GM10266 (cell line): ENCODE data around the gene FRMD6.

Source experiments
- DNase-seq: peaks from one replicate; pipeline ENCODE4 v3.0.0; 2012; ENCODE audit errors: extremely low spot score
- TF ChIP-seq, protein P1 (sequence below): IDR thresholded peaks from 2 replicates; pipeline ENCODE4 v1.5.1; 2012; ENCODE audit warnings: mild to moderate bottlenecking, low read depth; ENCODE audit not compliant: control insufficient read depth, insufficient read depth; ENCODE audit errors: missing control alignments

The FRMD6 gene

DNA sequence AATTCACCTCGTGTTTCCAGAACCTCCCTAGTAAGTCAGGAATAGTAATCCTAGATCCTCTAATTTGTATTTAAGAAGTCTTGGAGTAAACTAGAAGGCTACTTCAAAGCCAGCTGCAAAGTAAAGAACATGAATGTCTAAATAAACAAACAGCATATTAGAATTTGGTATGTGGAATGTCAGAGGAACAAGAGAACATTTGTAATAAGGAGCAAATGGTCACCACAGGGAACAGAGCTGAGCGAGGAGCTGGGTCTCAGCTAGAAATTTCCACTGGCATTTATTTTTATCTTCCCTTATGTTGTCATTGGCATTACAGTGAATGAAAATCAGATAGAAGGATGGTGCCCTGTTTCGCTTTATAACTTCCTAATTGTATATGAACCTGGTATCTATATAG is 50.2 kb downstream of the FRMD6 start:
- TF ChIP-seq, protein P1, sequence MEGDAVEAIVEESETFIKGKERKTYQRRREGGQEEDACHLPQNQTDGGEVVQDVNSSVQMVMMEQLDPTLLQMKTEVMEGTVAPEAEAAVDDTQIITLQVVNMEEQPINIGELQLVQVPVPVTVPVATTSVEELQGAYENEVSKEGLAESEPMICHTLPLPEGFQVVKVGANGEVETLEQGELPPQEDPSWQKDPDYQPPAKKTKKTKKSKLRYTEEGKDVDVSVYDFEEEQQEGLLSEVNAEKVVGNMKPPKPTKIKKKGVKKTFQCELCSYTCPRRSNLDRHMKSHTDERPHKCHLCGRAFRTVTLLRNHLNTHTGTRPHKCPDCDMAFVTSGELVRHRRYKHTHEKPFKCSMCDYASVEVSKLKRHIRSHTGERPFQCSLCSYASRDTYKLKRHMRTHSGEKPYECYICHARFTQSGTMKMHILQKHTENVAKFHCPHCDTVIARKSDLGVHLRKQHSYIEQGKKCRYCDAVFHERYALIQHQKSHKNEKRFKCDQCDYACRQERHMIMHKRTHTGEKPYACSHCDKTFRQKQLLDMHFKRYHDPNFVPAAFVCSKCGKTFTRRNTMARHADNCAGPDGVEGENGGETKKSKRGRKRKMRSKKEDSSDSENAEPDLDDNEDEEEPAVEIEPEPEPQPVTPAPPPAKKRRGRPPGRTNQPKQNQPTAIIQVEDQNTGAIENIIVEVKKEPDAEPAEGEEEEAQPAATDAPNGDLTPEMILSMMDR, result no peak

GRCh38 chr14:51703787-51704186 is 52.1 kb downstream of the FRMD6 start:
- TF ChIP-seq, protein P1, result no peak
- no peak for DNase-seq

More for the DNA sequence above, 50.2 kb downstream of the FRMD6 start:
- no peak for DNase-seq

GRCh38 chr14:51704545-51704944 is 52.8 kb downstream of the FRMD6 start:
- TF ChIP-seq, protein P1, result no peak
- no peak for DNase-seq

DNA sequence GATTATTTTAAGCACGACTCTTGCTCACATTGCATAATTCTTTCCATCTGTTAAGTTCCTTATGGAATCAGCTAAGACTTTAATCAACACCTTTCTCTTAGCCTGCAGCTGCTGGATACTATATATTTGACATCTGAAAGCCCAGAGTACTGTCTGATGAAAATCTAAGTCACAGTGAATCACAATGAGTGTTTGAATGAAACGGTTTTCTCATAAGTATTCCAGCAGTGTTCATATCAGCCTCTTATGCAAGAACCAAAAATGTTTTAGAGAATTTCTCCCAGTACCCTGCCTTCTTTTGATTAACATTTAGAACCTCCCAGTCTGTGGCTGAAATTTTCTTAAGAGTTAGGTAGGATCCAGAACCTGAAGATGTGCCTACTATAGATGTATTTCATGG is 55.6 kb downstream of the FRMD6 start:
- TF ChIP-seq, protein P1, result no peak

DNA sequence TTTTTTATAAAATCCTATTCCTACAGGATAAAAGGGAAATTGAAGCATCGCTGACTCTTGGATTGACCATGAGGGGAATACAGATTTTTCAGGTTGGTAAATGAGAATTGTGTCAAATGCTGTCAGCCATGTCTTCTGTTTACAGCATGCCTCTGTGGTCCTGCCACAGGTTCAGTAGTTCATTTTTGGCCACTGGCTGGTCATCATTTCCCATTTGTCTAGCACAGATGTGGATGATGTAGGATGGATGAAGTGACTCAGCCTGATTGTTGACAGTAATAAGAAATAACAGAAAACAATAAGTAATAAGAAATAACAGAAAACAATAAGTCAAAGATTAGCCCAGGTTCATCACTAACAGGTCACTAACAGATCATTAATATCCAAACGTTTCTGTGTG is 59.8 kb downstream of the FRMD6 start:
- DNase-seq, result no peak
- TF ChIP-seq, protein P1, result no peak

More for the DNA sequence above, 55.6 kb downstream of the FRMD6 start:
- no peak for DNase-seq

DNA sequence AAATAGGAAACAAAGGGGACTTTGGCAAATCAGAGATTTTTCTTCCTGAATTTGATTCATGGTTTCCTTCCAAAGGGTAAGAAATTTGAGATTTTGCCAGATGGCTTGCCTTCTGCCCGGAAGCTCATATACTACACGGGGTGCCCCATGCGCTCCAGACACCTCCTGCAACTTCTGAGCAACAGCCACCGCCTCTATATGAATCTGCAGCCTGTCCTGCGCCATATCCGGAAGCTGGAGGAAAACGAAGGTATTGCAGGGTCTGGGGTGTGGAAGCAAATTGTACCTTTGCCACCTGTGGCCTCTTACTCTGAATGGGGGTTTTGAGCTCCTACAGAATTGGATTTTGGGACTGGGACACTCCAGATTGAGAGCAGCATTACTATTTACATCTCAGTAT is 63.5 kb downstream of the FRMD6 start:
- no peak for DNase-seq
- TF ChIP-seq, protein P1, result no peak

DNA sequence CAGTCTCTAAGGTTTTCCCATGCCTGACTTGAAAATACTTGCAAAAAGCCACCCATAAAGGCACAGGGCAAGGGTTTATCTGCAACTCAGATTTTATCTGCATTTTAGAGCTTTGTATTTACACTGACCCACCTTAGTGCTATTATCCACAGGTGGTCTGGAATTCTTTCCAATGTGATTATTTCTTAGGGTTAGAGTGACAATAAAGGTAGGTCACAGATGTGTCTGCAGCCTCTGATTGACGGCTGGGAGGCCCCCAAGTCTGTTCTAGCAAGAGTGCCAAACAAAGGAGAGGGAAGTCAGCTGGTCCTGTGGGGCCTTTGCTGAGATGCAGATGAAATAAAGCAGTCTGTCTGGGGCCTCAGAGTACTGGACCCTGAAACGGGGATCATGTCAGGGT is 64.0 kb downstream of the FRMD6 start:
- no peak for DNase-seq
- TF ChIP-seq, protein P1, result no peak

- DNase-seq, result no peak
- TF ChIP-seq, protein P1, result no peak
These were observed 64.9 kb downstream of the FRMD6 start for GRCh38 chr14:51716610-51717009.
